Measurements from ENCODE around the gene PHLDA3. TPM values are rescaled to one million over a fixed set of nuclear protein-coding genes. Genes with fewer than 3 reads are reported as not detected.
A peak's percentile ranks its signal among the peaks of the same experiment; 100 is the strongest.

PHLDA3 gene
- total and polyA plus RNA-seq, 4 donors: 0.36 to 2.2 (median 1.0) TPM

- Histone ChIP-seq H3K27ac (ENCODE audit: low read depth in 1 of 2, low read length in 2 of 2) (peak overlapping the region in 1 of 2 donors; percentile 6), H3K9ac (ENCODE audit: low read depth in 1 of 2, low read length in 2 of 2) (no peak overlapping the region), H3K4me3 (ENCODE audit: low read depth in 1 of 3, low read length in 3 of 3) (no peak overlapping the region), H3K27me3 (ENCODE audit: control insufficient read depth in 4 of 4, insufficient read depth in 4 of 4, low read length in 3 of 4) (no peaks in the 10 kb centered on the region), H3K36me3 (ENCODE audit: control insufficient read depth in 4 of 4, insufficient read depth in 3 of 4, low read depth in 1 of 4, low read length in 3 of 4) (peaks cover 3 to 13% (median 4%) of the 10 kb centered on the region in 4 donors), H3K9me3 (ENCODE audit: control insufficient read depth in 4 of 4, low read length in 3 of 4) (no peaks in the 10 kb centered on the region), H3K4me1 (ENCODE audit: control insufficient read depth in 4 of 4, insufficient read depth in 4 of 4, low read length in 3 of 4) (peaks cover 27 to 91% (median 80%) of the 10 kb centered on the region in 4 donors)
- TF ChIP-seq HNF4A (conservative IDR thresholded peaks at IDR 0.05) (no peak), NR2F2 (IDR thresholded peaks at IDR 0.05) (no peak), GABPA (IDR thresholded peaks at IDR 0.05 in 1 of 2, conservative IDR thresholded peaks at IDR 0.05 in 1 of 2) (no peak), EGR1 (IDR thresholded peaks at IDR 0.05; ENCODE audit: low read depth in 2 of 2) (no peak), SP1 (IDR thresholded peaks at IDR 0.05) (no peak), RAD21 (IDR thresholded peaks at IDR 0.05) (no peak), YY1 (IDR thresholded peaks at IDR 0.05) (no peak), REST (IDR thresholded peaks at IDR 0.05) (no peak)
- 84% methylated on average over 16 of the region's 16 CpGs for WGBS
- DNase-seq (ENCODE audit: low spot score): no peak
These were observed 29.0 kb upstream of the PHLDA3 start for GRCh38 chr1:201497935-201498509.

GRCh38 chr1:201496296-201496690 is 27.3 kb upstream of the PHLDA3 start:
- Histone ChIP-seq H3K4me1 (ENCODE audit: control insufficient read depth in 4 of 4, insufficient read depth in 4 of 4, low read length in 3 of 4) (peaks cover 23 to 84% (median 72%) of the 10 kb centered on the region in 4 donors), H3K27me3 (ENCODE audit: control insufficient read depth in 4 of 4, insufficient read depth in 4 of 4, low read length in 3 of 4) (no peaks in the 10 kb centered on the region), H3K36me3 (ENCODE audit: control insufficient read depth in 4 of 4, insufficient read depth in 3 of 4, low read depth in 1 of 4, low read length in 3 of 4) (peaks cover 3 to 13% (median 7%) of the 10 kb centered on the region in 4 donors), H3K9me3 (ENCODE audit: control insufficient read depth in 4 of 4, low read length in 3 of 4) (no peaks in the 10 kb centered on the region), H3K4me3 (ENCODE audit: low read depth in 1 of 3, low read length in 3 of 3) (no peak overlapping the region), H3K27ac (ENCODE audit: low read depth in 1 of 2, low read length in 2 of 2) (peak overlapping the region; percentile 55 to 71), H3K9ac (ENCODE audit: low read depth in 1 of 2, low read length in 2 of 2) (no peak overlapping the region)
- 68% methylated on average over 8 of the region's 8 CpGs for WGBS
- no peak for TF ChIP-seq HNF4G (IDR thresholded peaks at IDR 0.05)
- TF ChIP-seq HNF4A (conservative IDR thresholded peaks at IDR 0.05): no peak
- no peak for TF ChIP-seq REST (IDR thresholded peaks at IDR 0.05)
- TF ChIP-seq RXRA (IDR thresholded peaks at IDR 0.05): no peak
- TF ChIP-seq NR2F2 (IDR thresholded peaks at IDR 0.05): no peak
- TF ChIP-seq TAF1 (conservative IDR thresholded peaks at IDR 0.05): no peak
- no peak for TF ChIP-seq SP1 (IDR thresholded peaks at IDR 0.05)
- TF ChIP-seq JUND (IDR thresholded peaks at IDR 0.05): no peak
- TF ChIP-seq FOXA1 (IDR thresholded peaks at IDR 0.05): no peak
- no peak for TF ChIP-seq GABPA (IDR thresholded peaks at IDR 0.05 in 1 of 2, conservative IDR thresholded peaks at IDR 0.05 in 1 of 2)
- no peak for DNase-seq (ENCODE audit: low spot score)
